ENCODE data around the gene PLPP7. TPM values are rescaled to one million over a fixed set of nuclear protein-coding genes. Genes with fewer than 3 reads are reported as not detected.
"Not testable (repeated sequence)": the region's sequence is repeated elsewhere in the genome, so short reads cannot be mapped to it uniquely, and the experiment has no call there.

Gene PLPP7
- total and polyA plus RNA-seq, 7 experiments from 2014 or later = 0.12 to 0.71 (median 0.19) TPM; not detected in 1

GRCh38 chr9:131263033-131263343, 26.5 kb upstream of the PLPP7 start:
- not testable (repeated sequence) for H3K9me3 Mint-ChIP-seq; H3K4me3 ChIP-seq (ENCODE audit: low read length); H3K27me3 ChIP-seq (ENCODE audit: control insufficient read depth in 2 of 2, insufficient read depth in 2 of 2, low read length in 2 of 2); H3K27me3 Mint-ChIP-seq; DNase-seq; ATAC-seq; H3K9me3 ChIP-seq (ENCODE audit: control insufficient read depth in 2 of 3, low read length in 3 of 3)
- peak overlapping the region; percentile 68 to 90 (median 82) for H3K4me3 Mint-ChIP-seq
- POLR2A ChIA-PET = interaction anchor here (0.6 to 20.4 kb wide), 5 partner anchors 6 to 135 kb away, joined by 3 to 886 read pairs (median 3); partner anchors contain the start of gene FAM78A
- peaks cover 52 to 90% (median 64%) of the 10 kb centered on the region in 7 donors for H3K4me1 Mint-ChIP-seq
- intact Hi-C loops (cut with micrococcal nuclease) = loop anchor here in 1 of 2 donors (10.0 kb wide), 1 partner anchor 1218 kb away; the partner anchor contains the start of gene FNBP1
- peak overlapping the region; percentile 70 to 99 (median 97) for H3K27ac Mint-ChIP-seq
- H3K4me1 ChIP-seq (ENCODE audit: control insufficient read depth in 2 of 2, insufficient read depth in 2 of 2, low read length in 2 of 2) = peaks cover 39 to 75% of the 10 kb centered on the region in 2 donors
- H3K36me3 Mint-ChIP-seq = peaks cover 6 to 33% (median 11%) of the 10 kb centered on the region in 5 donors
- H3K36me3 ChIP-seq (ENCODE audit: control insufficient read depth in 2 of 3, insufficient read depth in 3 of 3, low read length in 3 of 3) = peaks cover 10 to 44% (median 23%) of the 10 kb centered on the region in 3 experiments
- peak overlapping the region; percentile 63 for H3K27ac ChIP-seq (ENCODE audit: low read depth, low read length)
- CTCF ChIA-PET = interaction anchor here (0.6 kb wide), 1 partner anchor 19 kb away, joined by 3 read pairs; no protein-coding TSS in a partner anchor

GRCh38 chr9:131263701-131264100, 25.8 kb upstream of the PLPP7 start:
- ChIA-PET CTCF (interaction anchor here (0.7 kb wide), 1 partner anchor 9 kb away, joined by 4 read pairs; no protein-coding TSS in a partner anchor), POLR2A (interaction anchor here (0.6 to 20.4 kb wide), 5 partner anchors 6 to 135 kb away, joined by 3 to 886 read pairs (median 3); partner anchors contain the start of gene FAM78A)
- Mint-ChIP-seq H3K27me3 (no peaks in the 10 kb centered on the region), H3K27ac (peak overlapping the region; percentile 74 to 100 (median 99)), H3K4me3 (peak overlapping the region; percentile 76 to 99 (median 86)), H3K4me1 (peaks cover 52 to 92% (median 65%) of the 10 kb centered on the region in 7 donors), H3K9me3 (peaks cover 0 to 3% (median 0%) of the 10 kb centered on the region in 11 donors), H3K36me3 (peaks cover 6 to 32% (median 11%) of the 10 kb centered on the region in 5 donors)
- Histone ChIP-seq H3K27me3 (ENCODE audit: control insufficient read depth in 2 of 2, insufficient read depth in 2 of 2, low read length in 2 of 2) (no peaks in the 10 kb centered on the region), H3K36me3 (ENCODE audit: control insufficient read depth in 2 of 3, insufficient read depth in 3 of 3, low read length in 3 of 3) (peaks cover 10 to 40% (median 21%) of the 10 kb centered on the region in 3 experiments), H3K27ac (ENCODE audit: low read depth, low read length) (peak overlapping the region; percentile 96), H3K9me3 (ENCODE audit: control insufficient read depth in 2 of 3, low read length in 3 of 3) (no peaks in the 10 kb centered on the region), H3K4me1 (ENCODE audit: control insufficient read depth in 2 of 2, insufficient read depth in 2 of 2, low read length in 2 of 2) (peaks cover 45 to 69% of the 10 kb centered on the region in 2 donors), H3K4me3 (ENCODE audit: low read length) (peak overlapping the region; percentile 40)
- intact Hi-C loops (cut with micrococcal nuclease) = loop anchor here in 1 of 2 donors (10.0 kb wide), 1 partner anchor 1219 kb away; the partner anchor contains the start of gene FNBP1
- peak in 1 of 9 donors; percentile 10 for DNase-seq
- ATAC-seq = no peak

- H3K4me3 Mint-ChIP-seq = peak overlapping the region; percentile 76 to 99 (median 86)
- Histone ChIP-seq H3K36me3 (ENCODE audit: control insufficient read depth in 2 of 3, insufficient read depth in 3 of 3, low read length in 3 of 3) (peaks cover 10 to 35% (median 17%) of the 10 kb centered on the region in 3 experiments), H3K4me3 (ENCODE audit: low read length) (peak overlapping the region; percentile 40), H3K9me3 (ENCODE audit: control insufficient read depth in 2 of 3, low read length in 3 of 3) (no peaks in the 10 kb centered on the region), H3K27me3 (ENCODE audit: control insufficient read depth in 2 of 2, insufficient read depth in 2 of 2, low read length in 2 of 2) (no peaks in the 10 kb centered on the region), H3K4me1 (ENCODE audit: control insufficient read depth in 2 of 2, insufficient read depth in 2 of 2, low read length in 2 of 2) (peaks cover 47 to 67% of the 10 kb centered on the region in 2 donors), H3K27ac (ENCODE audit: low read depth, low read length) (peak overlapping the region; percentile 96)
- peaks cover 0 to 3% (median 0%) of the 10 kb centered on the region in 11 donors for H3K9me3 Mint-ChIP-seq
- intact Hi-C loops (cut with micrococcal nuclease) = loop anchor here in 1 of 2 donors (10.0 kb wide), 1 partner anchor 1219 kb away; the partner anchor contains the start of gene FNBP1
- H3K27me3 Mint-ChIP-seq = no peaks in the 10 kb centered on the region
- ChIA-PET POLR2A (interaction anchor here (1.7 to 20.4 kb wide), 3 partner anchors 5 to 15 kb away, joined by 3 to 886 read pairs (median 886); partner anchors contain the start of gene FAM78A), CTCF (interaction anchor here (0.8 to 1.0 kb wide), 2 partner anchors 10 to 16 kb away, joined by 3 to 4 read pairs; no protein-coding TSS in a partner anchor)
- DNase-seq (peak in 5 of 9 donors; percentile 46 to 71 (median 47)), ATAC-seq (peak; percentile 41)
- H3K27ac Mint-ChIP-seq = peak overlapping the region; percentile 69 to 100 (median 99)
- H3K36me3 Mint-ChIP-seq = peaks cover 6 to 34% (median 11%) of the 10 kb centered on the region in 5 donors
- peaks cover 55 to 93% (median 66%) of the 10 kb centered on the region in 7 donors for H3K4me1 Mint-ChIP-seq
Measured at GRCh38 chr9:131264231-131264630, 25.3 kb upstream of the PLPP7 start.

- no peaks in the 10 kb centered on the region for H3K27me3 ChIP-seq (ENCODE audit: control insufficient read depth in 2 of 2, insufficient read depth in 2 of 2, low read length in 2 of 2)
- intact Hi-C loops (cut with micrococcal nuclease) = loop anchor here in 1 of 2 donors (1.0 to 10.0 kb wide), 3 partner anchors 8 to 1766 kb away; partner anchors contain the start of genes FNBP1 and GTF3C5
- DNase-seq (peak in 7 of 9 donors; percentile 43 to 76 (median 54)), ATAC-seq (peak; percentile 24)
- H3K4me3 Mint-ChIP-seq = peak overlapping the region; percentile 82 to 99 (median 88)
- H3K4me1 ChIP-seq (ENCODE audit: control insufficient read depth in 2 of 2, insufficient read depth in 2 of 2, low read length in 2 of 2) = peaks cover 66 to 78% of the 10 kb centered on the region in 2 donors
- peak overlapping the region; percentile 61 for H3K4me3 ChIP-seq (ENCODE audit: low read length)
- ChIA-PET POLR2A (interaction anchor here (0.6 to 16.2 kb wide), 6 partner anchors 9 to 106 kb away, joined by 4 to 886 read pairs (median 37); partner anchors contain the start of gene FAM78A), CTCF (interaction anchor here (0.6 to 5.0 kb wide), 5 partner anchors 8 to 89 kb away, joined by 3 to 44 read pairs (median 3); no protein-coding TSS in a partner anchor)
- H3K36me3 ChIP-seq (ENCODE audit: control insufficient read depth in 2 of 3, insufficient read depth in 3 of 3, low read length in 3 of 3) = peaks cover 0 to 12% (median 5%) of the 10 kb centered on the region in 3 experiments
- peaks cover 57 to 89% (median 73%) of the 10 kb centered on the region in 7 donors for H3K4me1 Mint-ChIP-seq
- peaks cover 6 to 48% (median 15%) of the 10 kb centered on the region in 5 donors for H3K36me3 Mint-ChIP-seq
- peak overlapping the region; percentile 96 for H3K27ac ChIP-seq (ENCODE audit: low read depth, low read length)
- peak overlapping the region; percentile 82 to 100 (median 99) for H3K27ac Mint-ChIP-seq
- no peaks in the 10 kb centered on the region for H3K9me3 ChIP-seq (ENCODE audit: control insufficient read depth in 2 of 3, low read length in 3 of 3)
- no peaks in the 10 kb centered on the region for H3K27me3 Mint-ChIP-seq
- H3K9me3 Mint-ChIP-seq = peaks cover 0 to 4% (median 0%) of the 10 kb centered on the region in 11 donors
Measured at GRCh38 chr9:131266266-131267229, 23.0 kb upstream of the PLPP7 start.

- ATAC-seq (peak; percentile 16), DNase-seq (peak in 8 of 9 donors; percentile 49 to 70 (median 64))
- Histone ChIP-seq H3K27me3 (ENCODE audit: control insufficient read depth in 2 of 2, insufficient read depth in 2 of 2, low read length in 2 of 2) (no peaks in the 10 kb centered on the region), H3K36me3 (ENCODE audit: control insufficient read depth in 2 of 3, insufficient read depth in 3 of 3, low read length in 3 of 3) (peaks cover 0 to 24% (median 0%) of the 10 kb centered on the region in 3 experiments), H3K9me3 (ENCODE audit: control insufficient read depth in 2 of 3, low read length in 3 of 3) (no peaks in the 10 kb centered on the region), H3K4me3 (ENCODE audit: low read length) (peak overlapping the region; percentile 74), H3K4me1 (ENCODE audit: control insufficient read depth in 2 of 2, insufficient read depth in 2 of 2, low read length in 2 of 2) (peaks cover 50 to 63% of the 10 kb centered on the region in 2 donors), H3K27ac (ENCODE audit: low read depth, low read length) (peak overlapping the region; percentile 96)
- Mint-ChIP-seq H3K27me3 (no peaks in the 10 kb centered on the region), H3K36me3 (peaks cover 0 to 65% (median 26%) of the 10 kb centered on the region in 5 donors), H3K4me1 (peaks cover 30 to 61% (median 50%) of the 10 kb centered on the region in 7 donors), H3K27ac (peak overlapping the region; percentile 95 to 100 (median 99)), H3K9me3 (peaks cover 0 to 1% (median 0%) of the 10 kb centered on the region in 11 donors), H3K4me3 (peak overlapping the region; percentile 83 to 100 (median 92))
- ChIA-PET POLR2A (interaction anchor here (0.6 to 16.2 kb wide), 10 partner anchors 9 to 134 kb away, joined by 3 to 886 read pairs (median 4); no protein-coding TSS in a partner anchor), CTCF (interaction anchor here (0.7 to 5.0 kb wide), 6 partner anchors 14 to 114 kb away, joined by 3 to 44 read pairs (median 4); no protein-coding TSS in a partner anchor)
- intact Hi-C loops (cut with micrococcal nuclease) = loop anchor here (1.0 to 10.0 kb wide), 6 partner anchors 8 to 1084 kb away; partner anchors contain the start of genes POMT1 (in 1 of the 2), PRRC2B (in 1 of the 2) and SETX (in 1 of the 2)
Measured at GRCh38 chr9:131270171-131271015, 19.1 kb upstream of the PLPP7 start.

Measured in naive thymus-derived CD4-positive, alpha-beta T cell (primary cell).